HCT116 (cell line): ENCODE measurements around the gene THAP2.

Experiments
- CEBPB ChIP-seq: IDR thresholded peaks from 2 replicates; pipeline ENCODE4 v1.6.1; 2012; ENCODE audit warnings: low read depth
- EZH2 ChIP-seq: fragments of 200-600 bp; sonication (generic); IDR thresholded peaks from 2 replicates; pipeline ENCODE4 v1.6.1; 2017; ENCODE audit warnings: antibody characterized with exemption, mixed run types
- EZH2phosphoT487 ChIP-seq: fragments of 200-600 bp; IDR thresholded peaks from 2 replicates; pipeline ENCODE4 v1.6.1; 2018; ENCODE audit warnings: antibody characterized with exemption, borderline replicate concordance
- JUND ChIP-seq: IDR thresholded peaks from 2 replicates; pipeline ENCODE4 v1.6.1; 2012
- POLR2A ChIP-seq: IDR thresholded peaks from 2 replicates; pipeline ENCODE4 v1.7.0; 2011; ENCODE audit warnings: borderline replicate concordance; ENCODE audit not compliant: insufficient read depth, insufficient read length; ENCODE audit errors: extremely low read depth
- POLR2AphosphoS5 ChIP-seq: IDR thresholded peaks from 2 replicates; pipeline ENCODE4 v1.6.1; 2011; ENCODE audit warnings: mild to moderate bottlenecking, low read depth, low read length, moderate library complexity
- SP1 ChIP-seq: IDR thresholded peaks from 2 replicates; pipeline ENCODE4 v1.6.1; 2012; ENCODE audit warnings: low read depth
- SRF ChIP-seq: IDR thresholded peaks from 2 replicates; pipeline ENCODE4 v1.6.1; 2012; ENCODE audit warnings: low read depth
- TCF7L2 ChIP-seq: IDR thresholded peaks from 2 replicates; pipeline ENCODE4 v1.7.0; 2011; ENCODE audit warnings: borderline replicate concordance, inconsistent platforms; ENCODE audit not compliant: insufficient read depth, insufficient read length; ENCODE audit errors: extremely low read depth
- TF ChIP-seq, protein P1 (sequence below), 3 experiments: fragments of 200-600 bp in 1 of 3; sonication (generic) in 1 of 3; IDR thresholded peaks in 2 of 3; conservative IDR thresholded peaks in 1 of 3; 2 replicates each; pipeline ENCODE4 v1.5.1; 2012 to 2017; ENCODE audit warnings: low read depth in 2 of 3, low read length in 2 of 3, antibody characterized with exemption in 1 of 3, borderline replicate concordance in 1 of 3, control low read depth in 1 of 3, mild to moderate bottlenecking in 1 of 3, mixed read lengths in 1 of 3, mixed run types in 1 of 3, moderate library complexity in 1 of 3; ENCODE audit not compliant: insufficient read depth in 1 of 3
- TF ChIP-seq, protein P2 (sequence below): IDR thresholded peaks from 2 replicates; pipeline ENCODE4 v1.6.1; 2012; ENCODE audit warnings: low read depth

DNA sequence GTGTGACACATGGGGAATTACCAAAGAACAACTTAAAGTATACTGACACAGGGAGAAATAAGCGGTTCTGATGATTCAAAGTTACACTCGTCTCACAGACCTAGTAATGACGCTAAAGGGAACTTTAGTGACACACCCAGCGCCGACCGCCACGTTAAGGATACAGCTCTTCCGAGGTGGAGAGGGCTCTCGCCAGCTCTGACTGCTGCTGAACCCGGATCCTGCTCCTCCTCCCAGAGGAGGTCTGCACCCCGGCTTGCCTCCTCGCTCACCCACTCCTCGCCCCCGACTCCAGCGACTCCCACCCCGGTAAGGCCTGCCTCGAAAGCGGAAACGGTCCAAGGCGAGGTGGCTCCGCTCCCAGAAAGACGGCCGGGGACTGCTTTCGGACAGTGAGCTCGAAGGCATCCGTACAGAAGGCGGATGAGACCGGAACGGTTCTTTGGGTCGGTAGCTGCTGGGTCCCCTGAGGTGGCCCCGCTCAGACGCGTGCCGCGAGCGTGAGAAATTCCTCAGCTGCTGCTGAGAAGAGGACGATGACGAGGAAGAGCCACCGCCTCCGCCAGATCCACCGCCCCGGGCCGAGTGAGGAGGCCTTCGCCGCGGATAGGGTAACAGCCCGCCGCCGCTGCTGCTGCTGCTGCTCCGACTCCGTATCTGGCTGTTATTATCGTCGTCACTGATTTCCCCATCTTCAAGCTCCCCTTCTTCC is 1.1 kb upstream of the THAP2 start:
- TF ChIP-seq, protein P1, sequence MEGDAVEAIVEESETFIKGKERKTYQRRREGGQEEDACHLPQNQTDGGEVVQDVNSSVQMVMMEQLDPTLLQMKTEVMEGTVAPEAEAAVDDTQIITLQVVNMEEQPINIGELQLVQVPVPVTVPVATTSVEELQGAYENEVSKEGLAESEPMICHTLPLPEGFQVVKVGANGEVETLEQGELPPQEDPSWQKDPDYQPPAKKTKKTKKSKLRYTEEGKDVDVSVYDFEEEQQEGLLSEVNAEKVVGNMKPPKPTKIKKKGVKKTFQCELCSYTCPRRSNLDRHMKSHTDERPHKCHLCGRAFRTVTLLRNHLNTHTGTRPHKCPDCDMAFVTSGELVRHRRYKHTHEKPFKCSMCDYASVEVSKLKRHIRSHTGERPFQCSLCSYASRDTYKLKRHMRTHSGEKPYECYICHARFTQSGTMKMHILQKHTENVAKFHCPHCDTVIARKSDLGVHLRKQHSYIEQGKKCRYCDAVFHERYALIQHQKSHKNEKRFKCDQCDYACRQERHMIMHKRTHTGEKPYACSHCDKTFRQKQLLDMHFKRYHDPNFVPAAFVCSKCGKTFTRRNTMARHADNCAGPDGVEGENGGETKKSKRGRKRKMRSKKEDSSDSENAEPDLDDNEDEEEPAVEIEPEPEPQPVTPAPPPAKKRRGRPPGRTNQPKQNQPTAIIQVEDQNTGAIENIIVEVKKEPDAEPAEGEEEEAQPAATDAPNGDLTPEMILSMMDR (IDR thresholded peaks at IDR 0.05 in 2 of 3, conservative IDR thresholded peaks at IDR 0.05 in 1 of 3; ENCODE audit: borderline replicate concordance in 1 of 3, insufficient read depth in 1 of 3, low read depth in 2 of 3, low read length in 2 of 3), result no peak
- no peak for TF ChIP-seq POLR2AphosphoS5
- no peak for TF ChIP-seq SRF
- no peak for TF ChIP-seq SP1
- no peak for TF ChIP-seq CEBPB
- no peak for TF ChIP-seq POLR2A
- TF ChIP-seq EZH2, result no peak
- TF ChIP-seq EZH2phosphoT487, result no peak
- TF ChIP-seq, protein P2, sequence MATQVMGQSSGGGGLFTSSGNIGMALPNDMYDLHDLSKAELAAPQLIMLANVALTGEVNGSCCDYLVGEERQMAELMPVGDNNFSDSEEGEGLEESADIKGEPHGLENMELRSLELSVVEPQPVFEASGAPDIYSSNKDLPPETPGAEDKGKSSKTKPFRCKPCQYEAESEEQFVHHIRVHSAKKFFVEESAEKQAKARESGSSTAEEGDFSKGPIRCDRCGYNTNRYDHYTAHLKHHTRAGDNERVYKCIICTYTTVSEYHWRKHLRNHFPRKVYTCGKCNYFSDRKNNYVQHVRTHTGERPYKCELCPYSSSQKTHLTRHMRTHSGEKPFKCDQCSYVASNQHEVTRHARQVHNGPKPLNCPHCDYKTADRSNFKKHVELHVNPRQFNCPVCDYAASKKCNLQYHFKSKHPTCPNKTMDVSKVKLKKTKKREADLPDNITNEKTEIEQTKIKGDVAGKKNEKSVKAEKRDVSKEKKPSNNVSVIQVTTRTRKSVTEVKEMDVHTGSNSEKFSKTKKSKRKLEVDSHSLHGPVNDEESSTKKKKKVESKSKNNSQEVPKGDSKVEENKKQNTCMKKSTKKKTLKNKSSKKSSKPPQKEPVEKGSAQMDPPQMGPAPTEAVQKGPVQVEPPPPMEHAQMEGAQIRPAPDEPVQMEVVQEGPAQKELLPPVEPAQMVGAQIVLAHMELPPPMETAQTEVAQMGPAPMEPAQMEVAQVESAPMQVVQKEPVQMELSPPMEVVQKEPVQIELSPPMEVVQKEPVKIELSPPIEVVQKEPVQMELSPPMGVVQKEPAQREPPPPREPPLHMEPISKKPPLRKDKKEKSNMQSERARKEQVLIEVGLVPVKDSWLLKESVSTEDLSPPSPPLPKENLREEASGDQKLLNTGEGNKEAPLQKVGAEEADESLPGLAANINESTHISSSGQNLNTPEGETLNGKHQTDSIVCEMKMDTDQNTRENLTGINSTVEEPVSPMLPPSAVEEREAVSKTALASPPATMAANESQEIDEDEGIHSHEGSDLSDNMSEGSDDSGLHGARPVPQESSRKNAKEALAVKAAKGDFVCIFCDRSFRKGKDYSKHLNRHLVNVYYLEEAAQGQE, result no peak
- TF ChIP-seq TCF7L2, result no peak
- TF ChIP-seq JUND, result no peak
